ENCODE measurements around the gene EIF4G3.

DNA sequence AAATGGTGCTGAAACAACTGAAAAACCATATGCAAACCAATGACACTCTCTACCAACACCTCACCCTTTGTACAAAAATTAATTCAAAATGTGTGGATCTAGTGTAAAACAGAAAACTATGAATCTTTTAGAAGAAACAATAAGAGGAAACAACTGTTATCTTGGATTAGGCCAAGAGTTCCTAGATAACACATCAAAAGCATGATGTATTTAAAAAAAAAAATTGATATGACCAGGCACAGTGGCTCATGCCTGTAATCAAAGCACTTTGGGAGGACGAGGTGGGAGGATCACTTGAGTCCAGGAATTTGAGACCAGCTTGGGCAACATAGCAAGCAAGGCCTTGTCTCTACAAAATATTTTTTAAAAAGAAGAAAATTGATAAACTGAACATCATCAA lies 79.0 kb downstream of the EIF4G3 start:
- TF ChIP-seq, protein P1, sequence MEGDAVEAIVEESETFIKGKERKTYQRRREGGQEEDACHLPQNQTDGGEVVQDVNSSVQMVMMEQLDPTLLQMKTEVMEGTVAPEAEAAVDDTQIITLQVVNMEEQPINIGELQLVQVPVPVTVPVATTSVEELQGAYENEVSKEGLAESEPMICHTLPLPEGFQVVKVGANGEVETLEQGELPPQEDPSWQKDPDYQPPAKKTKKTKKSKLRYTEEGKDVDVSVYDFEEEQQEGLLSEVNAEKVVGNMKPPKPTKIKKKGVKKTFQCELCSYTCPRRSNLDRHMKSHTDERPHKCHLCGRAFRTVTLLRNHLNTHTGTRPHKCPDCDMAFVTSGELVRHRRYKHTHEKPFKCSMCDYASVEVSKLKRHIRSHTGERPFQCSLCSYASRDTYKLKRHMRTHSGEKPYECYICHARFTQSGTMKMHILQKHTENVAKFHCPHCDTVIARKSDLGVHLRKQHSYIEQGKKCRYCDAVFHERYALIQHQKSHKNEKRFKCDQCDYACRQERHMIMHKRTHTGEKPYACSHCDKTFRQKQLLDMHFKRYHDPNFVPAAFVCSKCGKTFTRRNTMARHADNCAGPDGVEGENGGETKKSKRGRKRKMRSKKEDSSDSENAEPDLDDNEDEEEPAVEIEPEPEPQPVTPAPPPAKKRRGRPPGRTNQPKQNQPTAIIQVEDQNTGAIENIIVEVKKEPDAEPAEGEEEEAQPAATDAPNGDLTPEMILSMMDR (IDR thresholded peaks at IDR 0.05) = no peak
- TF ChIP-seq POLR2A (IDR thresholded peaks at IDR 0.05) = no peak
